OCI-LY7 (cell line): ENCODE data around the gene YIPF6. TPM values are rescaled to one million over a fixed set of nuclear protein-coding genes. Genes with fewer than 3 reads are reported as not detected.
"Not testable (repeated sequence)": the region's sequence is repeated elsewhere in the genome, so short reads cannot be mapped to it uniquely, and the experiment has no call there.

Experiments used
- BruUV-seq: library from RNA; stranded (reverse); fragments of 400-500 nt; replicated peaks from 2 replicates; lab custom pipeline; 2021; lab: Mats Ljungman, UMichigan
- CTCF ChIA-PET: fragments of 300-600 bp; sonication (Branson Sonifier 250); formaldehyde crosslinking; loops from one replicate; lab custom pipeline; 2022; ENCODE audit warnings: antibody characterized with exemption; ENCODE audit not compliant: unreplicated experiment; lab: Charles Lee
- POLR2A ChIA-PET: fragments of 300-600 bp; sonication (Branson Sonifier 250); formaldehyde crosslinking; loops from one replicate; lab custom pipeline; 2022; ENCODE audit warnings: antibody characterized with exemption; lab: Charles Lee
- DNase-seq: peaks from one replicate; pipeline ENCODE4 v3.0.0-alpha.2; 2015; ENCODE audit warnings: low spot score
- H2AFZ ChIP-seq: fragments of 200-600 bp; sonication (generic), shearing (Covaris generic); 2 replicates; pipeline ENCODE4 v1.6.1; 2014; ENCODE audit warnings: mild to moderate bottlenecking, antibody characterized with exemption, low read length, moderate library complexity
- H3K27ac ChIP-seq: fragments of 200-600 bp; sonication (generic); 2 replicates; pipeline ENCODE4 v1.5.1; 2014; ENCODE audit warnings: mixed run types, low read depth, mild to moderate bottlenecking, moderate library complexity, low read length, inconsistent platforms; ENCODE audit not compliant: poor library complexity, severe bottlenecking
- H3K36me3 ChIP-seq: fragments of 200-600 bp; sonication (generic); 2 replicates; pipeline ENCODE4 v1.6.1; 2014; ENCODE audit warnings: mild to moderate bottlenecking, antibody characterized with exemption, low read length, moderate library complexity, mixed read lengths; ENCODE audit not compliant: insufficient read depth
- H3K4me1 ChIP-seq: fragments of 200-600 bp; sonication (generic); 2 replicates; pipeline ENCODE4 v1.5.1; 2014; ENCODE audit warnings: mild to moderate bottlenecking, low read length; ENCODE audit not compliant: insufficient read depth, poor library complexity, severe bottlenecking
- H3K4me2 ChIP-seq: fragments of 200-600 bp; sonication (generic); 2 replicates; pipeline ENCODE4 v1.6.1; 2014; ENCODE audit warnings: mild to moderate bottlenecking, low read length
- H3K4me3 ChIP-seq: fragments of 200-600 bp; sonication (generic); 2 replicates; pipeline ENCODE4 v1.5.1; 2014; ENCODE audit warnings: mild to moderate bottlenecking, low read depth, low read length; ENCODE audit not compliant: poor library complexity, severe bottlenecking
- H3K79me2 ChIP-seq: fragments of 200-600 bp; sonication (generic); 2 replicates; pipeline ENCODE4 v1.6.1; 2016; ENCODE audit warnings: low read depth, mild to moderate bottlenecking, low read length, moderate library complexity, mixed read lengths; ENCODE audit not compliant: insufficient read depth
- H3K9me2 ChIP-seq: fragments of 200-600 bp; sonication (generic); 2 replicates; pipeline ENCODE4 v1.6.1; 2016; ENCODE audit warnings: mild to moderate bottlenecking, low read length, mixed read lengths; ENCODE audit not compliant: insufficient read depth
- H3K9me3 ChIP-seq: fragments of 200-600 bp; sonication (generic); 2 replicates; pipeline ENCODE4 v1.6.1; 2014; ENCODE audit warnings: mild to moderate bottlenecking, mixed run types, low read length, mixed read lengths
- H4K20me1 ChIP-seq: fragments of 200-600 bp; sonication (generic); 2 replicates; pipeline ENCODE4 v1.6.1; 2014; ENCODE audit warnings: mild to moderate bottlenecking, antibody characterized with exemption, low read length, moderate library complexity, mixed read lengths; ENCODE audit not compliant: insufficient read depth
- EZH2phosphoT487 ChIP-seq: fragments of 200-600 bp; sonication (generic); IDR thresholded peaks from 2 replicates; pipeline ENCODE4 v1.6.1; 2018; ENCODE audit warnings: low read depth, borderline replicate concordance, mild to moderate bottlenecking, mixed run types, antibody characterized with exemption, low read length, moderate library complexity, mixed read lengths
- intact Hi-C: fragments of 100-400 bp; cut with micrococcal nuclease; formaldehyde crosslinking; loops from one replicate; pipeline ENCODE4 v1.10.0; 2022; ENCODE audit not compliant: unreplicated experiment
- total RNA-seq, 2 experiments: library from RNA; depleted of rRNA in 1 of 2; stranded (reverse); fragments of >200 nt in 1 of 2; shearing (Covaris generic) in 1 of 2; gene quantifications; 2 replicates each; pipeline ENCODE4 v1.2.3, GENCODE V29; 2014 to 2022
- TF ChIP-seq, protein P1 (sequence below): fragments of 200-600 bp; sonication (generic); conservative IDR thresholded peaks from 2 replicates; pipeline ENCODE4 v1.5.1; 2014; ENCODE audit warnings: mild to moderate bottlenecking, antibody characterized with exemption, low read length, moderate library complexity, mixed read lengths

The YIPF6 gene
- total RNA-seq, 2 experiments from 2014 or later = 7.2 to 14.7 TPM

DNA sequence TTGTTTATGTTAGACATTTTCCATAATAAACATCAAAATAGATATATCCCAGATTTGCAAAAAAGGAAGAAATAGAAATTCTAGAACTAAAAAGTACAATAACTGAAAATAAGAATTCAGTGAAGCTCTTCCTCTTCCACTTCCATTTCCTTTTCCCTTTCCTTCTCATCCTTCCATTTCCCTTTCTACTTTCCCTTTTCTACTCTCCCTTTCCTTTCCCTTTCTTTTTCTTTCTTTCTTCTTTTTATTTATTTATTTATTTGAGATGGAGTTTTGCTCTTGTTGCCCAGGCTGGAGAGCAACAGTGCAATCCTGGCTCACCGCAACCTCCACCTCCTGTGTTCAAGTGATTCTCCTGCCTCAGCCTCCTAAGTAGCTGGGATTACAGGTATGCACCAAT lies 35.0 kb upstream of the YIPF6 start:
- no peak overlapping the region for H3K27ac ChIP-seq
- POLR2A ChIA-PET = no interaction called here
- BruUV-seq = no TSS peak
- no peak for DNase-seq
- no peaks in the 10 kb centered on the region for H3K79me2 ChIP-seq
- H4K20me1 ChIP-seq = no peaks in the 10 kb centered on the region
- no peak overlapping the region for H3K4me3 ChIP-seq
- no peaks in the 10 kb centered on the region for H3K36me3 ChIP-seq
- H3K4me1 ChIP-seq = no peaks in the 10 kb centered on the region
- CTCF ChIA-PET = no interaction called here
- H3K9me2 ChIP-seq = no peaks in the 10 kb centered on the region
- no peak for TF ChIP-seq EZH2phosphoT487
- TF ChIP-seq, protein P1, sequence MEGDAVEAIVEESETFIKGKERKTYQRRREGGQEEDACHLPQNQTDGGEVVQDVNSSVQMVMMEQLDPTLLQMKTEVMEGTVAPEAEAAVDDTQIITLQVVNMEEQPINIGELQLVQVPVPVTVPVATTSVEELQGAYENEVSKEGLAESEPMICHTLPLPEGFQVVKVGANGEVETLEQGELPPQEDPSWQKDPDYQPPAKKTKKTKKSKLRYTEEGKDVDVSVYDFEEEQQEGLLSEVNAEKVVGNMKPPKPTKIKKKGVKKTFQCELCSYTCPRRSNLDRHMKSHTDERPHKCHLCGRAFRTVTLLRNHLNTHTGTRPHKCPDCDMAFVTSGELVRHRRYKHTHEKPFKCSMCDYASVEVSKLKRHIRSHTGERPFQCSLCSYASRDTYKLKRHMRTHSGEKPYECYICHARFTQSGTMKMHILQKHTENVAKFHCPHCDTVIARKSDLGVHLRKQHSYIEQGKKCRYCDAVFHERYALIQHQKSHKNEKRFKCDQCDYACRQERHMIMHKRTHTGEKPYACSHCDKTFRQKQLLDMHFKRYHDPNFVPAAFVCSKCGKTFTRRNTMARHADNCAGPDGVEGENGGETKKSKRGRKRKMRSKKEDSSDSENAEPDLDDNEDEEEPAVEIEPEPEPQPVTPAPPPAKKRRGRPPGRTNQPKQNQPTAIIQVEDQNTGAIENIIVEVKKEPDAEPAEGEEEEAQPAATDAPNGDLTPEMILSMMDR = no peak
- no peak overlapping the region for H3K4me2 ChIP-seq
- intact Hi-C loops = loop anchor here (5.0 kb wide), 1 partner anchor 267 kb away; no protein-coding TSS in a partner anchor
- no peak overlapping the region for H2AFZ ChIP-seq
- no peaks in the 10 kb centered on the region for H3K9me3 ChIP-seq

DNA sequence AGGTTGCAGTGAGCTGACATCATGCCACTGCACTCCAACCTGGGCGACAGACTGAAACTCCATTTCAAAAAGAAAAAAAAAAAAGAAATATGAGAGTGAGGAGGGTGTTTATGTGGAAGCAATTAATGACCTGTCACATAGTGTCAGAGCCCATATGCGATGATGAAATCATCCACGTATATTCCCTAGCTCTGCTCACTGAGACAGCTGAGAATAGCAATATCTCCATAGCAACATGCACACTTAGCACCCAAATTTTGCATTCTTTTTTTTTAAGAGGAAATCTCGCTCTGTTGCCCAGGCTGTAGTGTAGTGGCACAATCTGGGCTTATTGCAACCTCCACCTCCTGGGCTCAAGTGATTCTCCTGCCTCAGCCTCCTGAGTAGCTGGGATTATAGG lies 34.1 kb upstream of the YIPF6 start:
- no peak for DNase-seq
- Histone ChIP-seq H3K4me2 (no peak overlapping the region), H2AFZ (no peak overlapping the region), H3K9me2 (no peaks in the 10 kb centered on the region), H3K4me1 (no peaks in the 10 kb centered on the region), H3K9me3 (no peaks in the 10 kb centered on the region), H3K27ac (no peak overlapping the region), H3K36me3 (no peaks in the 10 kb centered on the region), H3K4me3 (no peak overlapping the region), H4K20me1 (no peaks in the 10 kb centered on the region), H3K79me2 (no peaks in the 10 kb centered on the region)
- no TSS peak for BruUV-seq
- intact Hi-C loops = loop anchor here (5.0 kb wide), 1 partner anchor 267 kb away; no protein-coding TSS in a partner anchor
- TF ChIP-seq, protein P1 = no peak
- no peak for TF ChIP-seq EZH2phosphoT487
- POLR2A ChIA-PET = no interaction called here
- CTCF ChIA-PET = no interaction called here

DNA sequence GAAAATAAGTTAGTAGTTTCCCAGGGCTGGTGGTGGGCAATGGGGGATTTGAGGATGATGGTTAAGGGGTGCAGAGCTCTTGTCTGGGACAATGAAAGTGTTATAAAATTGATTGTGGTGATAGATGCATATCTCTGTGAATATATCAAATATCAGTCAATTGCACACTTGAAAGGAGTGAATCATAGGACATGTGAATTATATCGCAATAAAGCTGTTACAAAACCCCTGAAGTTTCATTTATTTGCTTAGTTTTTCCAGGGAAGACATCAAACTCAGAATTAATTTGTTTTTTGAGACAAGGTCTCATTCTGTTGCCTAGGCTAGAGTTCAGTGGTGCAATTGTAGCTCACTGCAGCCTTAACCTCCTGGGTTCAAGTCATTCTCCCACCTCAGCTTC lies 17.9 kb upstream of the YIPF6 start:
- TF ChIP-seq, protein P1 = no peak
- TF ChIP-seq EZH2phosphoT487 = no peak
- H3K4me1 ChIP-seq = no peaks in the 10 kb centered on the region
- no peak overlapping the region for H2AFZ ChIP-seq
- H3K27ac ChIP-seq = no peak overlapping the region
- intact Hi-C loops = no loop called here
- ChIA-PET CTCF (no interaction called here), POLR2A (no interaction called here)
- H3K4me3 ChIP-seq = no peak overlapping the region
- no peak for DNase-seq
- no peaks in the 10 kb centered on the region for H3K9me3 ChIP-seq
- no peaks in the 10 kb centered on the region for H3K79me2 ChIP-seq
- no peaks in the 10 kb centered on the region for H3K36me3 ChIP-seq
- H3K4me2 ChIP-seq = no peak overlapping the region
- H4K20me1 ChIP-seq = no peaks in the 10 kb centered on the region
- no TSS peak for BruUV-seq
- no peaks in the 10 kb centered on the region for H3K9me2 ChIP-seq

DNA sequence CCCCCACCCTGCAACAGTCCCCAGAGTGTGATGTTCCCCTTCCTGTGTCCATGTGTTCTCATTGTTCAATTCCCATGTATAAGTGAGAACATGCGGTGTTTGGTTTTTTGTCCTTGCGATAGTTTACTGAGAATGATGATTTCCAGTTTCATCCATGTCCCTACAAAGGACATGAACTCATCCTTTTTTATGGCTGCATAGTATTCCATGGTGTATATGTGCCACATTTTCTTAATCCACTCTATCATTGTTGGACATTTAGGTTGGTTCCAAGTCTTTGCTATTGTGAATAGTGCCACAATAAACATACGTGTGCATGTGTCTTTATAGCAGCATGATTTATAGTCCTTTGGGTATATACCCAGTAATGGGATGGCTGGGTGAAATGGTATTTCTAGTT lies 12.7 kb upstream of the YIPF6 start:
- H3K4me2 ChIP-seq, H3K9me3 ChIP-seq, H3K27ac ChIP-seq, H3K79me2 ChIP-seq, DNase-seq, H3K9me2 ChIP-seq, CTCF ChIA-PET, H3K4me3 ChIP-seq, H4K20me1 ChIP-seq, BruUV-seq, H3K36me3 ChIP-seq, H2AFZ ChIP-seq, H3K4me1 ChIP-seq, intact Hi-C loops, POLR2A ChIA-PET: not testable (repeated sequence)
